SK-N-MC (cell line): ENCODE measurements around the gene PROSER2.

ENCODE experiments used
- EZH2 ChIP-seq: fragments of 200-600 bp; sonication (generic); IDR thresholded peaks from one replicate; pipeline ENCODE4 v1.6.1; 2017; ENCODE audit warnings: antibody characterized with exemption
- POLR2AphosphoS5 ChIP-seq: IDR thresholded peaks from 2 replicates; pipeline ENCODE4 v1.6.1; 2012; ENCODE audit warnings: mild to moderate bottlenecking, low read depth, low read length, borderline replicate concordance

GRCh38 chr10:11808808-11809207 is 14.3 kb upstream of the PROSER2 start:
- no peak for TF ChIP-seq POLR2AphosphoS5
- TF ChIP-seq EZH2: no peak
